NCI-H446 (cell line): Measurements from ENCODE around the gene EPSTI1.
"Not testable (repeated sequence)": the region's sequence is repeated elsewhere in the genome, so short reads cannot be mapped to it uniquely, and the experiment has no call there.

Experiments used
- DNase-seq, 2 experiments: peaks; one replicate each; lab custom pipeline; 2025; lab: John Stamatoyannopoulos, UW

Gene EPSTI1

DNA sequence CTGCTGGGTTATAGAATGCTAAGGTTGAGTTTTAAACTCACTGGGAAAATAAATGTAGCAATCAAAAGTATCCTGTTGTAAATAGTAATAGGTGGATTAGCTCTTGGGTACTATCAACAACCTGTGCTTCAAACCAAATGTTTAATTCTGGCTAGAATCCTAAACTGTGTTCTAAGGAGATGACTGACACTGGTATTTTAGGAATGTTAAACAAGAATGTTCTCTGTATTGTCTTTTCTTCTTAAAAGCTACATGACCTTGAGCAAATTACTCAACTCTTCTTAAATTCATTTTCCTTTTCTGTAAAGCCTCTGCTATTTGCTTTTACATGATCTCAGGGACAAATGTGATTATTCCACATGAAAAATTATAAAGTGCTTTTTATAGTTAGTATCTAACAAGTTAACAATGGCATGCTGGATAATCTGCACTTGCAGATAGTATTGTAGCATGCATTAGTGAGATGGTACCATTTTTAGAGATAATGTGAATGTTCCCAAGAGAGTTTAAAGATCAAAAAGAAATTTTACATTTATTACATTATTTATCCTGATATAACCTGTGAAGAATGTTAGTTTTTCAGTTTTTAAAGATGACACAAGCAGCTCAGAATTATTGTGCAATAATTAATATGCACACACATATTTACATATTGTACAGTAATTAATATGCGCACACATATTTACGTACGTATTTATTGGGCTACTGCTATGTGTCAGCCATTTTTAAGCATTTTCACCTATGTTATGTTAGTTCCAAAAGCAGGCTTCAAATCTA, 13.6 kb upstream of the EPSTI1 start:
- no peak for DNase-seq

DNA sequence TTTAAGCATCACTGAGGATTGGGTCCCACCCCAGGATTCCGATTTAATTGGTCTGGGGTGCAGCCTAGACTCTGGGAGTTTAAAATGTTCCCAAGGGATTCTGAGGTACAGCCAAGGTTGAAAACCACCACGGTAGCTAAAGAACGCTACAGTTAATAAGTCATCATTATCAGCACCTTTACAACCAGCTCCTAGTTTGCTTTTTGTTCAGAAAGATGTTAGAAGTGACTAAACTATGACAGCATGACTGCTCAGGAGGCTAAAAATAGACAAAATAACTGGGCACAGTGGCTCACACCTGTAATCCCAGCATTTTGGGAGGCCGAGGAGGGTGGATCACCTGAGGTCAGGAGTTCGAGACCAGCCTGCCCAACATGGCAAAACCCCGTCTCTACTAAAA, 11.7 kb upstream of the EPSTI1 start:
- no peak for DNase-seq

DNA sequence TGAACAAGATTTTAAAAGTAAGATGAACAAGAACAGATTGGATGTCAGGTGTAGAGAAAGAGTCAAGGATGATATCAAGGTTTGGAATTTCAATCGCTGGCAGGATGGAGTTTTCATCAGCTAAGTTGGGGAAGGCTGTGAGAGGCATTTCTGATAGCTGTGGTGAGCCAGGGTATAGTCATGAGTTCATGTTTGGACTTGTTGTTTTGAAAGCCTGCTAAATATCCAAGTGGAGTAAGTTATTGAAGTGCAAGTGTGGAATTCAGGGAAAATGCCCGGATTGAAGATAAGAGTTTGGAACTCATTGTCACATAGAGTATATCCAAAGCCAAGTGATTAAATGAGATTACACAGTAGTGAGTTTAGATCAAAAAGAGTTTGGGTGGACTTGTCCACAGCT, 11.0 kb upstream of the EPSTI1 start:
- DNase-seq = no peak

DNA sequence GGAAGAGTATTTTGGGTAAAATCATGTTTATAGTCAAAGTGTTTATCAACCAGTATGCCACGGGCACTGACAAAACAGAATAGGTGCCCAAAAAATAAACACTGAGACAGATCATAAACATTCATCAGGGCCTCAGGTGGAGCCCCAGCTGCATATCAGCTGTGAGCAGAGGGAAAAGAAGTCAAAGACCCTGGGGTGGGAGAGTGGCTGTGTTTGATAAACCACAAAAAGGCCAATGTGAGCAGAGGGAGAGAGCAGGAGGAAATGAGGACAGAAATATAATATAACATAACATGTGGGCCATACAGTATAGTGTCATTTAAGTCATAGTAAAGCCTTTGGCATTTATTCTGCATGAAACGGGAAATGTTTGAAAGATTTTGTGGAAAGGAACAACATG, 10.0 kb upstream of the EPSTI1 start:
- DNase-seq = no peak

DNA sequence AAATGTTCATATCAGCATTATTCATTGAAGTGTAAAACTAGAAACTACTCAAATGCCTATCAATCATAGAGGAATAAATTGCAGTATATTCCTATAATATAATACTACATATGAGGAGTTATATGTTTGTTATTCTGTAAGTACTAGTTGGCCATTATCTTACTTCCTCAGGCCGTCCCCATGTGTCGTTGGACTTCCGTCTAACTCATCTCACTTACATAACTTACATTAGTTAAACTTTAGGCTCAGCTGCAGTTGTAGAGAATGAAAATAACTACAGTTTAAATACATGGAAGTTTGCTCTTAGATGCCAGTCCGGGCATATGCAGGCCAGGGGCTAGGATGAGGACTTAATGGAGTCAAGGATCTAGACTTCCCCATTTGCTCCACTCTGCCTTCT, 8.6 kb upstream of the EPSTI1 start:
- DNase-seq = no peak

DNA sequence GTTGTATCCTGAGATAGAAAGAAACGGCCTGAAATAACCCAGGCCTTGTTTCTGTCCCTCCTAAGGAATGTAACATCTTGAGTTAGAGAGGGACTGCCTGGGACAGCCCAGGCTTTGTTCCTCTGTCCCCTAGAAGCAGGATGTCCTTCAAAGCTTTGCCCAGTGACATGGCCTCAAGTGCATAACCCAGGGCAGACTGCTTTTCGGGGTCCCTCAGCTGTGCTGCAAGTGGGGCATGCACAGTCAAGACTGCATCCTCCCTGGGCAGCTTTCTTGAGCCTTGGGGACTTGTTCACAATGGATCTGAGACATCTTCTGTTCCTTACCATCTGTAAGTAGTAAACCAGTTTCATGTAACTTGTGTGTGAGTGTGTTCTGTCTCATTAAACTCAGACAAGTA, 7.5 kb upstream of the EPSTI1 start:
- no peak for DNase-seq

DNA sequence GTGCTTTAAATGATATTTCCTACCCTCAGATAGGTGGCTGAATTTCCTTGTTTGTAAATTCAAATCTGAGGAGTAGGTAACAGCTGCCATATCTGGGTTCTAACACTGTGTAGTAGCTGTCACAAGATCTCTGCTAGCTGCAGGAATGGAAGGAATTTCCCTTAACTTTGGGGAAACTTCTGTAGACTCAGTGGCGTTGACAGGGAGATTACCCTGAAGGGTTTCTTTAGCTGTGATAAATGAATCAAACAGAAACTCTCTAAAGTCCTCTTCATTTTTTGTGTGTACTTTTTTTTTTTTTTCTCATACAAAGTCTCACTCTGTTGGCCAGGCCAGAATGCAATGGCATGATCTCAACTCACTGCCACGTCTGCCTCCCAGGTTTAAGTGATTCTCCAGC, 5.3 kb upstream of the EPSTI1 start:
- DNase-seq = no peak

DNA sequence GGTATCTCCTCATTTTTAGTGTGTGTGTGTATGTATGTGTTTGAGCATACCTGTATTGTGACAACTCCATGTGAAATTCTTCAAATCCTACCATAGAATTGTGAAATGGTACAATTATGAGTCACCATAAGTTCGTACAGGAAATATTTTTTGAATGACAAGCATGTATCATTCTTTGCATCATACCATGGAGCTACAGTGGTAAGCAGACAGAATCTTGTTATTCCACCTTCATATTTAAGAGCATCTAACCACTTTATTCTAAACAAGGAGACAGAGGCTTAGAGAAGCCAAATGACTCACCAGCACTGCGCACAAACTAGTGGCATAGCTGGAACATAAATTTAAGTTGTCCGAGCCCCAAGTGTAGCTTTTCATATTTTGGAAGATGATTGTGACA, 4.5 kb upstream of the EPSTI1 start:
- DNase-seq = no peak

DNA sequence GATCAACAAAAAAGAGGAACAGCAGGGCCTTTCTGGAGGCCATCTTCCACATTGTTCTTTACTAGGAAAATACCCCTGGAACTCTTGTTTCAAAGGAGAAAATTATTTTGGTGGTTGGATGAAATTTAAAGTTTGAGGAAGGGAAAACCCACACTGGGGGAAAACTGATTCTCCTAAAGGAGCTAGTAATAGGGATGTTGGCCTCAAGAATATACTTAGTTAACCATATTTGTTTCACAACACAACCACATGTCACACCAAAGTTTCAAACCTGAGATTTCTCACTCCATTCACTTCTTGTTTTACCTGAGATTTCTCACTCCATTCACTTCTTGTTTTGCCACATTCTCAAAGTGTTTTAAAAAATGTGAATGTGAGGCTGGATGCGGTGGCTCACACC, 2.8 kb upstream of the EPSTI1 start:
- no peak for DNase-seq

DNA sequence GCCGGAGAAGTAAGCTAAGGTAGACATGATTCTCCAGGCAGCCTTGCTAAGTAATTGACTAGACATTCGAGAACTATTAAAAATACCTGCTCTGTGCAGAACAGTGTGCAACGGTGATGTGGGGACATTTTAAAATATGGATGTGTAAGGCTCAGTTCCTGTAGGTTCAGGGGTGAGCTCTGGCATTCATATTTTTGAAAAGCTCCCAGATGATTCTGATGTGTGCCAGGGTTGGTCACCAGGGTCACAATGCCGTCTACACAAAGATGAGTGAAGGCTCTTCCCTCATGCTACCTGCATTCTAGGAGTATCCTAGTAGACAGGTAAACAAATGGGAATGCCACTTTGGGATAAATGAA, 702 bp upstream of the EPSTI1 start:
- no peak for DNase-seq

DNA sequence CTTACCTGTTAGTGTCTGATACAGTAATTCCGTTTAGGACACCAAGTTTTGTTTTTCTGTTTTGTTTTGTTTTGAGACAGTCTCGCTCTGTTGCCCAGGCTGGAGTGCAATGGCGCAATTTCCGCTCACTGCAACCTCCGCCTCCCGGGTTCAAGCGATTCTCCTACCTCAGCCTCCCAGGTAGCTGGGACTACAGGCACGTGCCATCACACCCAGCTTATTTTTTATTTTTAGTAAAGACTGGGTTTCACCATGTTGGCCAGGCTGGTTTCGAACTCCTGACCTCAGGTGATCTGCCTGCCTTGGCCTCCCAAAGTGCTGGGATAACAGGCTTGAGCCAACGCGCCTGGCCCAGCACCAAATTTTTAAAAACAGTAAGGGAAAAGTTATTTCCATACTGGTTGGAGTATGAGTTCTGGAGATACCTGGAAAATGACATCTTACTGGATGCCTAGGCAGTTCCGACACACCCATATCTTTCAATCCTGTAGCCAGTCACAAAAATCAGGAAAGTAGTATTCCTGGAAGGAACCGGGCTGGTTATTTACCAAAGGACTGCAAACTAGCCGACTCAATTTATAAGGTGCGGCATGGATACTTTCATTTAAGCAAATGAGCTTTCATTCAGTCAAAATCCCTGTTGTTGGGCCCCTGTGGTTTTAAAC, 676 bp downstream of the EPSTI1 start:
- not testable (repeated sequence) for DNase-seq

DNA sequence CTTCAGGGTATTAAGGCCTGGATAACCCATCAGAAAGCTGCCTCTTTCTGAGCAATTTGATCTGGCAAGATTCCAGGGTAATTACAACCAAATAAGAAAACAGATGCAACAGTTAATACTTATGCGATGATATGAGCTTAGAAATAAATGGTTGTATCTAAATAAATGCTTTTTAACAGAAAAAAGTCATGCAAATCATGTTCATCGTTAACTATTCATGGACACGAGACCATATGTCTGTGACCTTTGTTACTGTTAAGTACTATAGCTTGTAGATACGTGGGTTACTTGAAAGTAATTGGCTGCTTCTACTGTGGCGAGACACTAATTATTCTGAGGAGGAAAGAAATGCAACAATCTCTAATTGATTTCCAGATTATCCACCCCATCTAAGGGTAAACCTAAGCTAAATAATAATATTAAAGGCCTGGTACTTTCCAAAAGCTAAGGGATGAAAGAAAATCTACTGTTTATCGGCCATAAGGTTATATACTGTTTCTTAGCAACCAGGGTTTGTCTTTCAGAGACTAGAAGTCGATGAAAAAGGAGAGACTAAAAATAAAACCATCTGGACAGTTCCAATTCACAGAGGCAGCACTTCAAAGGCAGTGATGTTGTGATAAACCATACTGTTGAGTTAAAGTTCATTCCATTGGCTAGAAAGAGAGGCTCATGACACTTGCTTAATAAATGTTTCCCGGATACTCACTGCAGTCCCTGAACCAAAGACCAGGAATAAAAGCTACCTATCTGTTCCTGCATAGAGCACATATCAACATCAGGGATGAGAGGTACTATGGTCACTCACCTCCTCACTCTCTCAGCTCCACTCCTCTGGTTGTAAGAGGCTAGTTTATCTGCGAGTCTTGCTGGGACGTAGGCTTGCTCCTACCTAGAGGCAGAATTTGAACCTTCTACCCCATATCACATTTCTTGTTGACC, 1.5 kb downstream of the EPSTI1 start:
- DNase-seq = peak in 1 of 2 experiments; percentile 51

DNA sequence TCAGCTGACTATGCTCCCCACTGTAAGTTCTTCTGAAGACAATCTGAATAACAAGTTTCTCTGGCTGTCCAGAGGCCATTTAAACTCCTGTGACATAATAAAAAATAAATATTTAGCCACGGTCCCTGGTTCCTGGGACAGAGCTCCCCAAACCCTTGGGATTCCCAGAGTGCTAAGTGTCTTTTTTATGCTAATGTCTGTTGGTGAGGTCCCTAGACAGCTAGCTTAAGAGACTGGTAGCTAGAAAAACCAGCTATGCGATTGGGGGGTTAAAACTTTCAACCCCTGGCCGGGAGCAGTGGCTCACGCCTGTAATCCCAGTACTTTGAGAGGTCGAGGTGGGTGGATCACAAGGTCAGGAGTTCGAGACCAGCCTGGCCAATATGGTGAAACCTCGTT, 5.9 kb downstream of the EPSTI1 start:
- no peak for DNase-seq

DNA sequence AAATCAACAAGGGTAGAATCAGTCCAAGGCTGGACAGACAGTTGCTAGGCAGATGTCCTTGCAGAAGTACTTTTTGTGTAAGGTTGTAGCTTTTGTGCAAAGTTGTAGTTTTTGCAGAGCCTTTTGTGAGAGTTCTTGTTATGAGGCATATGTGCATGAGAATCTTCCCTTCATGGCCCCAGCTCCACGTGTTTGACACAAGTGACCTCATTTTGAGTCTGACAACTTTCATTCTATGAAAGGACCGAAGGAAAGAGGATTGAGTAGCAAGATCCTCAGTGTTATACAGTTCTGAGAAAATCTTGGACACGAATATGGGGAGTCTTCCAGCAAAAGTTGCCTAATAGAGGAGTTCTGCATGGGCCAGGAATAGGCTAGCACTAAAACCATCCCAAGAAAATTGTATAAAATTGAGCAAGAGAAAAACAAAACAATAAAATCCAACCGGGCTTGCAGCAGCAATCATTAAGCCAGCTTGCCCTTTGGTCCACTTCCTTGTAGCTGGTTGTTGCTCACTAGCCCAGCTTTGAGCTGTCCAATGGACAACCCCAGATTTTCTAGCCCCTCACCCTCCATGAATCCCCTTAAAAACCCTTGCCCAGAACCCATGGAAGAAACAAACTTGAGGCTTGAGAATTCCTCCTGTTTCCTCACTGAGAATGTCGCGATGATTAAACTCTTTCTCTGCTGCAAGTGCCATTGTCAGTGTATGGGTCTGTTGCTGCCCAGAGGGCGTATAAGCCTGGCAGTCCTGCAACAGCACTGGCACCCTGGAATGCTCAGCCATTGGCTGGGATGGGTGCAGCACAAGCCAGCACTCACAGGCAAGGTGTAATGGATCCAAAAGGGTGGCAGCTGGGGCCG, 6.5 kb downstream of the EPSTI1 start:
- DNase-seq = peak in 1 of 2 experiments; percentile 12

DNA sequence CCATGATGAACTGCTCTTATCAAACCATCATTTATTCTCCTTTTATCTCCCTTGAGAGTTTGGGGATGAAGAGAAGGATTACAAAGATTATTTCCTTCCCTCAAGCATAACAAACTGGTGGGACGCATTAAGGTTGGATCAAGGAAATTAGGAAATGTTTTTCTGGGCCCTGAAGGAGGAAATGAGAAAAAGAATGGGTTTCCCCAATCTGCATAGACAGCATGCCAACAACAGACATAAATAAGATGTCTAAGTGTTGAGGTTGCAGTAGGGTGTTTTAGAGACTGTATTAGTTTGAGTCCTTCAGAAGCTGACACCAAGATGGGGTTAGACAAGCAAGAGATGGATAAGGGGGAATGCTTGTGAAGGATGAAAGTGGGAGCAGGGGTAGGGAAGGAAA, 7.3 kb downstream of the EPSTI1 start:
- no peak for DNase-seq

DNA sequence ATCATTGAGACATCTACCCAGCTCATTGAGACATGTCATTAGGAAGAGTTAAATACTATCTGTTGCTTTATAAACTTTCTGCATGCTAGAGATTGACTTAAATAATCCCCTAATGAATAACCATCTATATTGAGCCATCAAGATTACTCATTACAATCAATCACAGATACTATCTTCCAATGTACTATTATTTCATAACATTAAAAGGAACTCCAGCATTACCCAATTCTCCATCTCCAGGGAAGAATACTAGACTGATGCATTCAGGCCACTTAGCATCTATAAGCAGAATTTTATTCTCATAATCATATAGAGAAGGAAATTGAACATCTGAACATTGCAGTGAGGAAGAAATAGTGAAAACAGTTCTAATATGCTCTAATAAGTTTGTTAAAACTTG, 8.0 kb downstream of the EPSTI1 start:
- no peak for DNase-seq

DNA sequence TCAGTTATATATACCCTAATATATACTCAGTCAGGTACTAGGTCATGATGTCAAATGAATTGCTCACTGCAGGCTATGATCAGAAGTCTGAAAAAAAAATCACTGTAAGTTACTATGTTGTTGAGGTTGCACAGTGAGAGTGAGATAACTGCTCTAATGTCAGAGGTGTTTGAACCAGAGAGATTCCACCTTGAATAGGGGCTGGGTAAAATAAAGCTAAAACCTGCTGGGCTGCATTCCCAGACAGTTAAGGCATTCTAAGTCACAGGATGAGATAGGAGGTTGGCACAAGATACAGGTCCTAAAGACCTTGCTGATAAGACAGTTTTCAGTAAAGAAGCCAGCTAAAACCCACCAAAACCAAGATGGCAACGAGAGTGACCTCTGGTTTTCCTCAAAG, 10.2 kb downstream of the EPSTI1 start:
- DNase-seq = no peak

DNA sequence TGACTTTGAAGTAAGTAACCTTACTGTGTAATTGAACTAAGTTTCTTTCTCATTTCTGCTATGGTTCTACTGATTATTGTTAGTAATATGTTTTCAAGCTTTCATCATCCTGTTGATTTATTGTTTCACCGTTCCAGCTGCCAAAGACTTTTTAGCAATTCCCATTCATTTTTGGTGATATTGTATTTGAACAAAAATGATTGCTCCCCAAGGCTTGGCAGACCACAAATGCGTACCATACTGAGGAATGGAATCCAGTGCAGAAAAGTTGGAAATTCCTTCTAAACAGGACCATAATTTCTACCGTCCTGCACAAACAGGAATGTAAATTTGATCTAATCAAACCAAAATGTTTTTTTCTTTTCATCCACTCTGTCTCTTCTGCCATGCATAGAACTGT, 10.7 kb downstream of the EPSTI1 start:
- DNase-seq = no peak

DNA sequence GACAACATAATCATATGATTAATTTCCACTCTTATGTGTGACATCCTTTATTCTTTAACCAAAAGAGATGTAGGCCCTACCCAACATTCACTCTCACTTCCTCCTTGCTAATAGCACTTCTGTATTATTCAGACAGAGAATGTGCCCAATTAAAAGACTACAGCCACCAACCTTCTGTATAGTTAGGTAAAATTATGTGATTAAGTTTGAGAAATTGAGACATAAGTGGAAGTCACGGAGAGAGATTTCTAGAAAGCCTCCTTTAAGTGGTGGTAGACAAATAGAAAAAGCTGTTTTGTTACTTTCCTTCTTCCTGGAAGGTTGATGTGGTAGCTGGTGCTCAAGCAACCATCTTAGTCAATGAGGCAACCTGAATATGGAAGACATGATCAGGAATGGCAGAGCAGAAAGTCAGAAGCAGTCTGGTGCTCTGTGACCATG, 14.8 kb downstream of the EPSTI1 start:
- no peak for DNase-seq

DNA sequence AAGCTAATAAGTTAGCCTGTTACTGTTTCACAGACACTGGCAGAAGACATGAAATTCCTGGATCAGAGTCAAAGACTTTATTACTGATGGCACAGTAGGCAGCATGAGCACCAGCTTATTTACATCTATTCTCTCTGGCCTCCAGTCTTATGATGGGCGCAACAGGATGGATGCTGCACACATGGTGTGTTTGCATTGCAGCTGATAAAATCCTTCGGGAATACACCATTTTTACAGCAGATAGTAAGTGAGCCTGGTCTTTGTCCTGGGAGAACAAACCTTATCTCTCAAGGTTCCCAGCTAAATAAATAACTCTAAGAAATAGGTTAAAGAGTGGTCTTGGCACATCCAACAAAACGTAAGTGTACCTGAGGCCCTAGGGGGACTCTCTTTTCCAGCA, 16.0 kb downstream of the EPSTI1 start:
- DNase-seq = peak in 1 of 2 experiments; percentile 22

DNA sequence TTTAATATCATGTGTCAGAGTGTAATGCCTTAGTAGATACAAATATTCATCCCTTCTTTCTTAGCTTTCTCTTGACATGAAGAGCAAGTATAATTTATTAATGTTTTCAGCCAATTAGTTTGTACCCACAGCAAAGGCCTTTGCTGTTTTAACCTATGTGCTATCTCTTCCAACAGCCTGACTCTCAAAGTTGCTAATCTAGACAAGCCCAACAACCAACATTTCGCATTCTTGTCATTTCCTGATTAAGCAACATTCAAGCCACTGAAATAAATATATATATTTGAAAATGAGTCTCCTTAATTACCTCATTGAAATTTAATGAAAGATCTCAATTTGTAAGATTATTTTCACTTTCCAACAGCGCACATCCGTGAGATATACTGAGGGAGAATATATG, 18.5 kb downstream of the EPSTI1 start:
- DNase-seq = no peak
